Astrocyte (in vitro differentiated cells and primary cell): ENCODE measurements around the gene GPANK1. TPM values are rescaled to one million over a fixed set of nuclear protein-coding genes. Genes with fewer than 3 reads are reported as not detected.

Experiments used
- DNase-seq: peaks from one replicate; pipeline ENCODE4 v3.0.0-alpha.2; 2010; ENCODE audit warnings: low read depth
- FAIRE-seq: peaks from 2 replicates; lab custom pipeline; 2011; peaks lifted over from hg19 to GRCh38; lab: Jason Lieb, UNC
- H2AFZ ChIP-seq: 2 replicates; pipeline ENCODE4 v1.6.0; 2012; ENCODE audit warnings: low read depth, low read length, inconsistent platforms
- H3K27ac ChIP-seq: 2 replicates; pipeline ENCODE4 v1.5.1; 2011; ENCODE audit warnings: low read depth, low read length, inconsistent platforms
- H3K27me3 ChIP-seq: 2 replicates; pipeline ENCODE4 v1.6.0; 2011; ENCODE audit warnings: low read length, inconsistent platforms; ENCODE audit not compliant: insufficient read depth
- H3K36me3 ChIP-seq: 2 replicates; pipeline ENCODE4 v1.5.1; 2011; ENCODE audit warnings: low read length, inconsistent platforms; ENCODE audit not compliant: insufficient read depth
- H3K4me1 ChIP-seq: 2 replicates; pipeline ENCODE4 v1.5.1; 2011; ENCODE audit warnings: low read length, inconsistent platforms; ENCODE audit not compliant: insufficient read depth
- H3K4me2 ChIP-seq: 2 replicates; pipeline ENCODE4 v1.6.0; 2012; ENCODE audit warnings: low read length, inconsistent platforms
- H3K4me3 ChIP-seq: 2 replicates; pipeline ENCODE4 v1.5.1; 2011; ENCODE audit warnings: low read depth, mild to moderate bottlenecking, low read length, inconsistent platforms; ENCODE audit not compliant: insufficient read depth
- H3K79me2 ChIP-seq: 2 replicates; pipeline ENCODE4 v1.6.0; 2012; ENCODE audit warnings: mild to moderate bottlenecking, low read length, inconsistent platforms; ENCODE audit not compliant: insufficient read depth
- H3K9ac ChIP-seq: 2 replicates; pipeline ENCODE4 v1.6.0; 2012; ENCODE audit warnings: mild to moderate bottlenecking, low read length, inconsistent platforms
- H3K9me3 ChIP-seq: 2 replicates; pipeline ENCODE4 v1.5.1; 2012; ENCODE audit warnings: low read depth, mild to moderate bottlenecking, low read length, inconsistent platforms; ENCODE audit not compliant: insufficient read depth
- H4K20me1 ChIP-seq: 2 replicates; pipeline ENCODE4 v1.6.0; 2012; ENCODE audit warnings: low read length, inconsistent platforms; ENCODE audit not compliant: insufficient read depth
- H3K27ac Mint-ChIP-seq: one replicate; pipeline ENCODE4 v1.8.0; 2021; ENCODE audit warnings: mild to moderate bottlenecking, mixed read lengths; ENCODE audit not compliant: unreplicated experiment
- H3K27me3 Mint-ChIP-seq: one replicate; pipeline ENCODE4 v1.8.0; 2021; ENCODE audit warnings: low read depth, mixed read lengths; ENCODE audit not compliant: unreplicated experiment
- H3K36me3 Mint-ChIP-seq: one replicate; pipeline ENCODE4 v1.8.0; 2021; ENCODE audit warnings: low read depth, mixed read lengths; ENCODE audit not compliant: unreplicated experiment
- H3K4me1 Mint-ChIP-seq: one replicate; pipeline ENCODE4 v1.8.0; 2021; ENCODE audit warnings: low read depth, mixed read lengths; ENCODE audit not compliant: unreplicated experiment
- H3K4me3 Mint-ChIP-seq: one replicate; pipeline ENCODE4 v1.8.0; 2021; ENCODE audit warnings: mild to moderate bottlenecking, moderate library complexity, mixed read lengths; ENCODE audit not compliant: unreplicated experiment
- H3K9me3 Mint-ChIP-seq: one replicate; pipeline ENCODE4 v1.8.0; 2021; ENCODE audit warnings: mild to moderate bottlenecking, mixed read lengths; ENCODE audit not compliant: unreplicated experiment
- CTCF ChIP-seq: IDR thresholded peaks from 2 replicates; pipeline ENCODE4 v1.5.1; 2011; ENCODE audit warnings: low read depth, mild to moderate bottlenecking, inconsistent platforms, low read length, moderate library complexity; ENCODE audit not compliant: insufficient read depth
- EZH2 ChIP-seq: IDR thresholded peaks from 2 replicates; pipeline ENCODE4 v1.6.1; 2012; ENCODE audit warnings: mild to moderate bottlenecking, low read length, inconsistent platforms; ENCODE audit not compliant: insufficient read depth
- total RNA-seq: library from RNA; stranded (reverse); gene quantifications from 2 replicates; pipeline ENCODE4 v1.2.1, GENCODE V29; 2021

GPANK1 gene
- total RNA-seq, 1 donor from 2014 or later = 13.8 TPM

DNA sequence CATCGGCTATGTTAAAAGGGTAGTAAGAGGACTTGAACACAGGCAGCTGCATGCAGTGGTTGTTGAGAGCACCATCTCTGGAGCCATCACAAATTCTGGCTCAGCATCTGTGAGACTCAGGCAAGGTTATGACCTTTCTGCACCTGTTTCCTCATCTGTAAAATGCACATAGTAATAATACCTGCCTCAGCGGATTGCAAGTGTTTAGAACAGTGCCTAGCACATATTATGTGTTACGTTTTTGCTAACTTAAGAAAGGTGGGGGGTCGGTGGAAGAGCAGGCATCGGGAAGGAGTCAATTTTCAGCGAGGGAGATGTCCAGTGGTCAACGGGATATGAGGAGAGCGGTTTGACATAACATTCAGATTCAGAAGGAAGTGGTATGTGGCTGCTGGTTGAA, 13.2 kb upstream of the GPANK1 start:
- Histone ChIP-seq H3K9ac (no peak overlapping the region), H2AFZ (no peak overlapping the region), H3K79me2 (no peaks in the 10 kb centered on the region), H3K27ac (no peak overlapping the region), H3K4me1 (peaks cover 11% of the 10 kb centered on the region), H3K4me3 (no peak overlapping the region), H3K36me3 (peaks cover 3% of the 10 kb centered on the region), H3K27me3 (no peaks in the 10 kb centered on the region), H4K20me1 (no peaks in the 10 kb centered on the region), H3K9me3 (no peaks in the 10 kb centered on the region), H3K4me2 (no peak overlapping the region)
- TF ChIP-seq EZH2 = no peak
- TF ChIP-seq CTCF = no peak
- DNase-seq (no peak), FAIRE-seq (no peak)
- Mint-ChIP-seq H3K36me3 (no peaks in the 10 kb centered on the region), H3K27ac (no peak overlapping the region), H3K9me3 (no peaks in the 10 kb centered on the region), H3K4me3 (no peak overlapping the region), H3K4me1 (peaks cover 7% of the 10 kb centered on the region), H3K27me3 (peaks cover 6% of the 10 kb centered on the region)

DNA sequence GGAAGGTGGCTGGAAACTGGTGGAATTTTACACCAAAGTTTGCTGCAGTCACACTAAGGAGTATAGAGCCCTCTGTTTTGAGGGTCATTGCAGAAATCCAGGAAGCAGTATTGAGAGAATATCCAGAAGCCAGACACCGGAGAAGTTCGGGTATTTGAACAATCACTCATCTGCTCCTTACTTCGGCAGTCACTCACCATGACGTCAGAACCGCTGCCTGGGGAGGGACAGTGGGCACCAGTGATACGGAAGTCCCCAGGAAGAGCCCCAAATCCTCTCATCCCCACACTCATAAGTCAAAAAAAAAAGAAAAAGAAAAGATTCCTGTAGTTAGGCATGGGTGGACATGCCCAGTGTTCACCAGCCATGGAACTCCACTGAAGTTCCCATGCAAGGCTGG, 12.1 kb upstream of the GPANK1 start:
- Mint-ChIP-seq H3K36me3 (peaks cover 7% of the 10 kb centered on the region), H3K4me3 (no peak overlapping the region), H3K9me3 (no peaks in the 10 kb centered on the region), H3K27ac (no peak overlapping the region), H3K27me3 (peaks cover 3% of the 10 kb centered on the region), H3K4me1 (peaks cover 7% of the 10 kb centered on the region)
- H3K9ac ChIP-seq = no peak overlapping the region
- H2AFZ ChIP-seq = no peak overlapping the region
- peaks cover 9% of the 10 kb centered on the region for H3K36me3 ChIP-seq
- peaks cover 11% of the 10 kb centered on the region for H3K4me1 ChIP-seq
- no peaks in the 10 kb centered on the region for H3K9me3 ChIP-seq
- no peak overlapping the region for H3K4me3 ChIP-seq
- TF ChIP-seq CTCF (no peak), EZH2 (no peak)
- H4K20me1 ChIP-seq = peaks cover 7% of the 10 kb centered on the region
- DNase-seq (no peak), FAIRE-seq (no peak)
- H3K27me3 ChIP-seq = no peaks in the 10 kb centered on the region
- no peaks in the 10 kb centered on the region for H3K79me2 ChIP-seq
- no peak overlapping the region for H3K27ac ChIP-seq
- H3K4me2 ChIP-seq = no peak overlapping the region

DNA sequence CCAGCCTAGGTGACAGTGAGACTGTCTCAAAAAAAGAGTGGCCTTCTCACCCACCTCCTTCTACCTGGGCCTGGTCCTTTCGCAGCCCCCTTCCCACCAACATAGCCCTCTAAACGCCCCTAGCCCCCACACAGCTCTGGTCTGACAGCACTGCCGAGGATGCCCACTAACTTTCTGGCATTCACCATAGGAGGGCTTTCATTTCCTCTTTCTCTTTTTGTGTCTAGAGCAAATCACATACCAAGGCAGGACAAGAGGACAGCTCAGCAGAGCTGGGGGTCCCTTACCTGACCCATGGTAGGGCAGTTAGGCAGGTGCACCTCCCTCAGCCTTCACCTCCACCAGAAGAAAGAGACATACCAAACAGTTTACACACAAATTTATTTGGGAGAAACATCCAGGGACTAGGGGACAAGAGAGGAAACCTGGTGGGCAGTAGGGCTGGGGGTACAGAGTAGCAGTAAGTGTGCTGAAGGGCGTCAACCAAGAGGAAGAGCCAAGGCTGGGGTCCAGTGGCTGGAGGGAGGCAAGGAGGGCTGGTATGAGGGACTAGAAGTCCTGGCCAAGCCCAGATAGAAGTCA, 11.6 kb upstream of the GPANK1 start:
- Histone ChIP-seq H3K4me3 (no peak overlapping the region), H2AFZ (no peak overlapping the region), H3K79me2 (no peaks in the 10 kb centered on the region), H3K4me2 (no peak overlapping the region), H4K20me1 (peaks cover 12% of the 10 kb centered on the region), H3K27me3 (no peaks in the 10 kb centered on the region), H3K9me3 (no peaks in the 10 kb centered on the region), H3K36me3 (peaks cover 13% of the 10 kb centered on the region), H3K9ac (no peak overlapping the region), H3K27ac (no peak overlapping the region), H3K4me1 (peaks cover 9% of the 10 kb centered on the region)
- H3K27me3 Mint-ChIP-seq = no peaks in the 10 kb centered on the region
- H3K4me1 Mint-ChIP-seq = peaks cover 5% of the 10 kb centered on the region
- no peak overlapping the region for H3K4me3 Mint-ChIP-seq
- TF ChIP-seq EZH2 (no peak), CTCF (no peak)
- DNase-seq (no peak), FAIRE-seq (no peak)
- H3K9me3 Mint-ChIP-seq = no peaks in the 10 kb centered on the region
- peaks cover 7% of the 10 kb centered on the region for H3K36me3 Mint-ChIP-seq
- H3K27ac Mint-ChIP-seq = no peak overlapping the region
